Ovary (tissue), 9 donors: ENCODE results near the gene C4orf50. TPM values are rescaled to one million over a fixed set of nuclear protein-coding genes. Genes with fewer than 3 reads are reported as not detected.
"Not testable (repeated sequence)": the region's sequence is repeated elsewhere in the genome, so short reads cannot be mapped to it uniquely, and the experiment has no call there.

Experiments used
- DNase-seq, 5 donors: peaks; one replicate each; pipeline ENCODE4 v3.0.0-alpha.2; 2019 to 2020
- H3K27ac ChIP-seq, 2 donors: fragments of 200-600 bp; one replicate each; pipeline versions ENCODE4 v1.5.1 to v1.8.0; 2019 to 2022
- H3K27me3 ChIP-seq: fragments of 200-600 bp; one replicate; pipeline ENCODE4 v1.8.0; 2022
- H3K36me3 ChIP-seq: fragments of 200-600 bp; sonication (generic); one replicate; pipeline ENCODE4 v1.5.1; 2019
- H3K4me1 ChIP-seq: one replicate; pipeline ENCODE4 v1.8.1; 2013; ENCODE audit warnings: mild to moderate bottlenecking, moderate library complexity; ENCODE audit not compliant: insufficient read depth
- H3K4me3 ChIP-seq: fragments of 200-600 bp; sonication (generic); one replicate; pipeline ENCODE4 v1.5.1; 2017
- H3K9me3 ChIP-seq, 2 donors: fragments of 200-600 bp in 1 of 2; sonication (generic) in 1 of 2; one replicate each; pipeline versions ENCODE4 v1.5.1 to v1.8.1; 2013 to 2019; ENCODE audit warnings: mild to moderate bottlenecking in 1 of 2, moderate library complexity in 1 of 2
- CTCF ChIP-seq, 3 donors: fragments of 450-650 bp in 2 of 3; fragments of 200-600 bp in 1 of 3; IDR thresholded peaks; one replicate each; pipeline versions ENCODE4 v1.5.1 to v1.8.0; 2016 to 2022; ENCODE audit warnings: antibody characterized with exemption in 3 of 3, mild to moderate bottlenecking in 1 of 3
- EP300 ChIP-seq: sonication (generic); formaldehyde crosslinking; IDR thresholded peaks from one replicate; pipeline ENCODE4 v1.6.1; 2017; ENCODE audit warnings: antibody characterized with exemption
- POLR2A ChIP-seq: fragments of 450-650 bp; IDR thresholded peaks from one replicate; pipeline ENCODE4 v1.6.1; 2017; ENCODE audit warnings: antibody characterized with exemption, mild to moderate bottlenecking, moderate library complexity
- WGBS, 3 donors: extraction: QIAGEN DNeasy Blood & Tissue Kit in 1 of 3; methylation state at CpG; one replicate each; pipeline versions ENCODE4 v1.1.5 to v1.1.7; 2013 to 2017; 5-methylcytosine and 5-hydroxymethylcytosine counted together
- intact Hi-C, 4 donors: fragments of 100-400 bp; cut with DNase I; formaldehyde crosslinking; loops; one replicate each; pipeline versions ENCODE4 v1.11.0 to v1.15.1; 2022 to 2023
- microRNA counts: library from miRNA; unstranded; fragments of <30 nt; microRNA quantifications from one replicate; lab custom pipeline; 2016
- microRNA-seq, 3 donors: library from miRNA; unstranded; fragments of <30 nt; microRNA quantifications; one replicate each; pipeline versions ENCODE4 to v1.2.0, GENCODE V29; 2019 to 2020
- polyA plus RNA-seq, 2 donors: library from polyadenylated mRNA; stranded (reverse); fragments of 200-250 nt in 1 of 2; fragments of 350-450 nt in 1 of 2; fragmentation: Illumina TruSeq in 1 of 2; extraction: RNeasy Lipid Tissue Mini Kit (QIAGEN cat#74804) in 1 of 2; gene quantifications; one replicate each; pipeline ENCODE4 v1.2.3, GENCODE V29; 2013 to 2014
- small RNA-seq: library from RNA; depleted of rRNA; stranded (forward); fragments of <200 nt; gene quantifications from one replicate; pipeline ENCODE3, GENCODE V24; 2016
- total RNA-seq, 7 donors: library from RNA; depleted of rRNA in 2 of 7; stranded (reverse); fragments of >200 nt in 2 of 7; fragmentation: NEBNext Ultra II Directional in 3 of 7; extraction: Animal tissue kit (Norgen Biotek cat#: 25700) in 3 of 7; gene quantifications; one replicate each; pipeline versions ENCODE4 v1.1.0 to v1.2.4, GENCODE V29; 2016 to 2023
- donor health status: DM: no; HTN: no; CAD: no; lungs with moderate emphysema.
- donor health status: DM: no; HTN: no; CAD: no.
- donor health status: Bipolar disorder and iron deficiency.
- donor health status: DM: yes; HTN: yes; CAD: no.
- donor health status: DM: no; HTN: no; CAD: no.
- donor health status: DM: yes; HTN: yes; CAD: no.

The C4orf50 gene
- total and polyA plus RNA-seq, 9 donors: 0.04 to 0.35 (median 0.12) TPM

GRCh38 chr4:5857199-5857598 is 161.0 kb downstream of the C4orf50 start:
- no peak for DNase-seq
- Histone ChIP-seq H3K4me1 (no peaks in the 10 kb centered on the region), H3K36me3 (no peaks in the 10 kb centered on the region), H3K27ac (no peak overlapping the region), H3K27me3 (no peaks in the 10 kb centered on the region), H3K4me3 (no peak overlapping the region), H3K9me3 (no peaks in the 10 kb centered on the region)
- no peak for TF ChIP-seq EP300
- 93 to 96% (median 94%) methylated on average over 2 of the region's 2 CpGs for WGBS, 3 donors
- intact Hi-C loops: no loop called here

GRCh38 chr4:5856362-5856761 is 161.9 kb downstream of the C4orf50 start:
- H3K36me3 ChIP-seq, H3K27ac ChIP-seq, intact Hi-C loops, H3K4me3 ChIP-seq, H3K9me3 ChIP-seq, DNase-seq, H3K27me3 ChIP-seq, H3K4me1 ChIP-seq: not testable (repeated sequence)
- 97 to 99% (median 97%) methylated on average over 3 of the region's 3 CpGs for whole genome bisulfite sequencing, 3 donors

GRCh38 chr4:5854929-5855328 is 163.3 kb downstream of the C4orf50 start:
- no peak for DNase-seq
- no peak for TF ChIP-seq CTCF (IDR thresholded peaks at IDR 0.05)
- TF ChIP-seq POLR2A: no peak
- no peak for TF ChIP-seq EP300
- no peaks in the 10 kb centered on the region for H3K4me1 ChIP-seq
- WGBS, 3 donors: 91 to 93% (median 92%) methylated on average over 3 of the region's 3 CpGs
- H3K36me3 ChIP-seq: no peaks in the 10 kb centered on the region
- H3K27me3 ChIP-seq: no peaks in the 10 kb centered on the region
- H3K27ac ChIP-seq: no peak overlapping the region
- H3K4me3 ChIP-seq: no peak overlapping the region
- H3K9me3 ChIP-seq: no peaks in the 10 kb centered on the region
- intact Hi-C loops: no loop called here

GRCh38 chr4:5852523-5853202 is 165.6 kb downstream of the C4orf50 start:
- no peak for TF ChIP-seq CTCF (IDR thresholded peaks at IDR 0.05)
- no peak for TF ChIP-seq EP300
- no peak for TF ChIP-seq POLR2A
- no peaks in the 10 kb centered on the region for H3K36me3 ChIP-seq
- 82 to 86% (median 84%) methylated on average over 9 of the region's 9 CpGs for WGBS, 3 donors
- H3K27ac ChIP-seq: no peak overlapping the region
- H3K4me3 ChIP-seq: no peak overlapping the region
- H3K27me3 ChIP-seq: no peaks in the 10 kb centered on the region
- no peaks in the 10 kb centered on the region for H3K9me3 ChIP-seq
- intact Hi-C loops: no loop called here
- DNase-seq: no peak
- no peaks in the 10 kb centered on the region for H3K4me1 ChIP-seq

GRCh38 chr4:5851637-5852301 is 166.5 kb downstream of the C4orf50 start:
- WGBS, 3 donors: 79 to 87% (median 86%) methylated on average over 4 of the region's 4 CpGs
- intact Hi-C loops: no loop called here
- no peaks in the 10 kb centered on the region for H3K4me1 ChIP-seq
- DNase-seq: no peak
- H3K27me3 ChIP-seq: no peaks in the 10 kb centered on the region
- H3K27ac ChIP-seq: no peak overlapping the region
- no peaks in the 10 kb centered on the region for H3K9me3 ChIP-seq
- no peak for TF ChIP-seq POLR2A
- no peak for TF ChIP-seq EP300
- no peak for TF ChIP-seq CTCF (IDR thresholded peaks at IDR 0.05)
- H3K36me3 ChIP-seq: no peaks in the 10 kb centered on the region
- no peak overlapping the region for H3K4me3 ChIP-seq

MicroRNAs within 50 kb of the gene (microRNA counts, 767-probe panel; counts per million panel counts)
- microRNA hsa-miR-378d (lab: Ali Mortazavi, UCI): 530 counts per million, percentile 78 among the panel's probes with 10 or more counts

Small RNA genes within 50 kb of the gene (microRNA-seq; reads per million reads assigned to microRNA genes)
- gene MIR378D1: 0.16 to 0.75 (median 0.18) reads per million in 3 donors

Small RNA genes within 50 kb of the gene (small RNA-seq; reads per million reads assigned to genes)
- not detected for gene MIR378D1

Other genes starting within 250 kb of the C4orf50 start
- 1 to 10 TPM; 1.2 to 5.5 (median 4.2) TPM for gene CRMP1, start 125.3 kb downstream of the C4orf50 start, total RNA-seq
- 1 to 10 TPM; 3.6 to 4.9 TPM for gene CRMP1, start 125.3 kb downstream of the C4orf50 start, polyA plus RNA-seq
- gene JAKMIP1, start 182.1 kb upstream of the C4orf50 start, total RNA-seq: under 1 TPM in 6 of 7 donors, not detected in 1; 0.45 to 1.00 (median 0.64) TPM
- gene JAKMIP1, start 182.1 kb upstream of the C4orf50 start, polyA plus RNA-seq: under 1 TPM; 0.33 to 0.50 TPM